IgD-negative memory B cell (primary cell): ENCODE measurements around the gene RAB3C. TPM values are rescaled to one million over a fixed set of nuclear protein-coding genes. Genes with fewer than 3 reads are reported as not detected.

Experiments used
- H3K27ac Mint-ChIP-seq, 3 donors: one replicate each; pipeline ENCODE4 v1.8.0; 2020 to 2022; ENCODE audit warnings: mild to moderate bottlenecking in 3 of 3, mixed read lengths in 3 of 3, moderate library complexity in 1 of 3
- H3K27me3 Mint-ChIP-seq: one replicate; pipeline ENCODE4 v1.8.0; 2021; ENCODE audit warnings: mixed read lengths
- H3K36me3 Mint-ChIP-seq: one replicate; pipeline ENCODE4 v1.8.0; 2020; ENCODE audit warnings: mild to moderate bottlenecking, mixed read lengths
- H3K4me1 Mint-ChIP-seq, 3 donors: one replicate each; pipeline ENCODE4 v1.8.0; 2020 to 2022; ENCODE audit warnings: mixed read lengths in 3 of 3, mild to moderate bottlenecking in 1 of 3
- H3K4me3 Mint-ChIP-seq, 4 donors: one replicate each; pipeline ENCODE4 v1.8.0; 2020 to 2022; ENCODE audit warnings: mild to moderate bottlenecking in 4 of 4, mixed read lengths in 4 of 4, moderate library complexity in 3 of 4
- H3K9me3 Mint-ChIP-seq, 3 donors: one replicate each; pipeline ENCODE4 v1.8.0; 2020 to 2021; ENCODE audit warnings: mixed read lengths in 3 of 3, mild to moderate bottlenecking in 1 of 3
- polyA plus RNA-seq: library from polyadenylated mRNA; unstranded; fragments of 300-500 nt; fragmentation: Illumina TruSeq; gene quantifications from one replicate; pipeline ENCODE4 v1.2.3, GENCODE V29; 2021

RAB3C gene
- polyA plus RNA-seq, 1 donor from 2014 or later, result 1.7 TPM

GRCh38 chr5:58715997-58716656 is 133.3 kb downstream of the RAB3C start:
- peaks cover 0 to 7% (median 2%) of the 10 kb centered on the region in 3 donors for H3K9me3 Mint-ChIP-seq
- peaks cover 0 to 5% (median 0%) of the 10 kb centered on the region in 3 donors for H3K4me1 Mint-ChIP-seq
- no peak overlapping the region for H3K27ac Mint-ChIP-seq
- H3K27me3 Mint-ChIP-seq, result peaks cover 8% of the 10 kb centered on the region
- no peak overlapping the region for H3K4me3 Mint-ChIP-seq
- H3K36me3 Mint-ChIP-seq, result no peaks in the 10 kb centered on the region

- no peak overlapping the region for H3K27ac Mint-ChIP-seq
- H3K36me3 Mint-ChIP-seq, result no peaks in the 10 kb centered on the region
- no peak overlapping the region for H3K4me3 Mint-ChIP-seq
- H3K9me3 Mint-ChIP-seq, result peaks cover 0 to 7% (median 2%) of the 10 kb centered on the region in 3 donors
- H3K4me1 Mint-ChIP-seq, result peaks cover 0 to 5% (median 0%) of the 10 kb centered on the region in 3 donors
- peaks cover 8% of the 10 kb centered on the region for H3K27me3 Mint-ChIP-seq
Observed at GRCh38 chr5:58716713-58717112, 133.8 kb downstream of the RAB3C start.

GRCh38 chr5:58717303-58718007 is 134.6 kb downstream of the RAB3C start:
- Mint-ChIP-seq H3K27me3 (peaks cover 8% of the 10 kb centered on the region), H3K36me3 (no peaks in the 10 kb centered on the region), H3K4me1 (peaks cover 0 to 5% (median 0%) of the 10 kb centered on the region in 3 donors), H3K9me3 (peaks cover 0 to 7% (median 2%) of the 10 kb centered on the region in 3 donors), H3K27ac (no peak overlapping the region), H3K4me3 (no peak overlapping the region)

GRCh38 chr5:58718269-58718978 is 135.5 kb downstream of the RAB3C start:
- Mint-ChIP-seq H3K4me3 (no peak overlapping the region), H3K9me3 (peaks cover 0 to 7% (median 6%) of the 10 kb centered on the region in 3 donors), H3K36me3 (no peaks in the 10 kb centered on the region), H3K4me1 (peaks cover 0 to 5% (median 0%) of the 10 kb centered on the region in 3 donors), H3K27ac (no peak overlapping the region), H3K27me3 (peaks cover 8% of the 10 kb centered on the region)

GRCh38 chr5:58722160-58722559 is 139.3 kb downstream of the RAB3C start:
- no peak overlapping the region for H3K27ac Mint-ChIP-seq
- H3K27me3 Mint-ChIP-seq, result peaks cover 4% of the 10 kb centered on the region
- H3K4me1 Mint-ChIP-seq, result no peaks in the 10 kb centered on the region
- peaks cover 0 to 14% (median 0%) of the 10 kb centered on the region in 3 donors for H3K9me3 Mint-ChIP-seq
- H3K36me3 Mint-ChIP-seq, result no peaks in the 10 kb centered on the region
- no peak overlapping the region for H3K4me3 Mint-ChIP-seq

GRCh38 chr5:58724992-58725391 is 142.1 kb downstream of the RAB3C start:
- H3K27ac Mint-ChIP-seq, result no peak overlapping the region
- no peak overlapping the region for H3K4me3 Mint-ChIP-seq
- H3K4me1 Mint-ChIP-seq, result no peaks in the 10 kb centered on the region

GRCh38 chr5:58731641-58732040 is 148.8 kb downstream of the RAB3C start:
- Mint-ChIP-seq H3K36me3 (no peaks in the 10 kb centered on the region), H3K4me1 (no peaks in the 10 kb centered on the region), H3K9me3 (peaks cover 0 to 1% (median 0%) of the 10 kb centered on the region in 3 donors), H3K27ac (no peak overlapping the region), H3K27me3 (peaks cover 7% of the 10 kb centered on the region), H3K4me3 (no peak overlapping the region)

More at GRCh38 chr5:58724992-58725391, 142.1 kb downstream of the RAB3C start:
- Mint-ChIP-seq H3K9me3 (peaks cover 0 to 14% (median 1%) of the 10 kb centered on the region in 3 donors), H3K36me3 (no peaks in the 10 kb centered on the region), H3K27me3 (peaks cover 7% of the 10 kb centered on the region)

- no peaks in the 10 kb centered on the region for H3K27me3 Mint-ChIP-seq
- peaks cover 4% of the 10 kb centered on the region for H3K36me3 Mint-ChIP-seq
- no peak overlapping the region for H3K4me3 Mint-ChIP-seq
- no peaks in the 10 kb centered on the region for H3K4me1 Mint-ChIP-seq
- no peak overlapping the region for H3K27ac Mint-ChIP-seq
- H3K9me3 Mint-ChIP-seq, result no peaks in the 10 kb centered on the region
Observed at GRCh38 chr5:58735637-58736036, 152.8 kb downstream of the RAB3C start.

- no peak overlapping the region for H3K27ac Mint-ChIP-seq
Observed at GRCh38 chr5:58736214-58736613, 153.3 kb downstream of the RAB3C start.

GRCh38 chr5:58737671-58738070 is 154.8 kb downstream of the RAB3C start:
- Mint-ChIP-seq H3K36me3 (peaks cover 4% of the 10 kb centered on the region), H3K9me3 (no peaks in the 10 kb centered on the region), H3K4me1 (peaks cover 0 to 1% (median 0%) of the 10 kb centered on the region in 3 donors), H3K4me3 (no peak overlapping the region), H3K27me3 (no peaks in the 10 kb centered on the region), H3K27ac (no peak overlapping the region)

More at GRCh38 chr5:58736214-58736613, 153.3 kb downstream of the RAB3C start:
- H3K36me3 Mint-ChIP-seq, result peaks cover 4% of the 10 kb centered on the region
- H3K27me3 Mint-ChIP-seq, result no peaks in the 10 kb centered on the region
- no peak overlapping the region for H3K4me3 Mint-ChIP-seq
- H3K4me1 Mint-ChIP-seq, result no peaks in the 10 kb centered on the region
- H3K9me3 Mint-ChIP-seq, result no peaks in the 10 kb centered on the region

- Mint-ChIP-seq H3K36me3 (peaks cover 4% of the 10 kb centered on the region), H3K4me3 (no peak overlapping the region)
Observed at GRCh38 chr5:58738336-58738735, 155.5 kb downstream of the RAB3C start.

GRCh38 chr5:58739051-58739450 is 156.2 kb downstream of the RAB3C start:
- H3K4me3 Mint-ChIP-seq, result no peak overlapping the region
- peaks cover 0 to 1% (median 0%) of the 10 kb centered on the region in 3 donors for H3K4me1 Mint-ChIP-seq
- H3K27me3 Mint-ChIP-seq, result no peaks in the 10 kb centered on the region
- H3K27ac Mint-ChIP-seq, result no peak overlapping the region
- peaks cover 4% of the 10 kb centered on the region for H3K36me3 Mint-ChIP-seq
- H3K9me3 Mint-ChIP-seq, result no peaks in the 10 kb centered on the region

More at GRCh38 chr5:58738336-58738735, 155.5 kb downstream of the RAB3C start:
- no peaks in the 10 kb centered on the region for H3K27me3 Mint-ChIP-seq
- no peak overlapping the region for H3K27ac Mint-ChIP-seq
- H3K9me3 Mint-ChIP-seq, result no peaks in the 10 kb centered on the region
- peaks cover 0 to 1% (median 0%) of the 10 kb centered on the region in 3 donors for H3K4me1 Mint-ChIP-seq

- H3K27me3 Mint-ChIP-seq, result no peaks in the 10 kb centered on the region
- no peak overlapping the region for H3K4me3 Mint-ChIP-seq
- no peaks in the 10 kb centered on the region for H3K9me3 Mint-ChIP-seq
- no peak overlapping the region for H3K27ac Mint-ChIP-seq
- H3K4me1 Mint-ChIP-seq, result peaks cover 0 to 1% (median 0%) of the 10 kb centered on the region in 3 donors
- H3K36me3 Mint-ChIP-seq, result peaks cover 4% of the 10 kb centered on the region
Observed at GRCh38 chr5:58740956-58741355, 158.1 kb downstream of the RAB3C start.

- no peaks in the 10 kb centered on the region for H3K9me3 Mint-ChIP-seq
- no peaks in the 10 kb centered on the region for H3K36me3 Mint-ChIP-seq
- H3K27ac Mint-ChIP-seq, result no peak overlapping the region
- H3K27me3 Mint-ChIP-seq, result no peaks in the 10 kb centered on the region
- peaks cover 0 to 1% (median 0%) of the 10 kb centered on the region in 3 donors for H3K4me1 Mint-ChIP-seq
- no peak overlapping the region for H3K4me3 Mint-ChIP-seq
Observed at GRCh38 chr5:58745350-58745749, 162.5 kb downstream of the RAB3C start.

GRCh38 chr5:58746321-58746720 is 163.4 kb downstream of the RAB3C start:
- Mint-ChIP-seq H3K27ac (no peak overlapping the region), H3K4me3 (no peak overlapping the region), H3K4me1 (peaks cover 0 to 1% (median 0%) of the 10 kb centered on the region in 3 donors), H3K36me3 (no peaks in the 10 kb centered on the region), H3K27me3 (no peaks in the 10 kb centered on the region), H3K9me3 (no peaks in the 10 kb centered on the region)
